Small intestine (tissue), 7 donors: ENCODE data around the gene CD300A. TPM values are rescaled to one million over a fixed set of nuclear protein-coding genes. Genes with fewer than 3 reads are reported as not detected.

Experiments
- DNase-seq, 2 donors: peaks; one replicate each; pipeline versions ENCODE4 v3.0.0 to v3.0.0-alpha.2; 2013
- FAIRE-seq: peaks from 2 replicates; lab custom pipeline; 2012; peaks lifted over from hg19 to GRCh38; lab: Jason Lieb, UNC
- H3K27ac ChIP-seq, 3 donors: one replicate each; pipeline ENCODE4 v1.5.1; 2013; ENCODE audit warnings: low read length in 2 of 3, mild to moderate bottlenecking in 2 of 3, control low read depth in 1 of 3, inconsistent platforms in 1 of 3, low read depth in 1 of 3, moderate library complexity in 1 of 3
- H3K27me3 ChIP-seq, 3 donors: one replicate each; pipeline ENCODE4 v1.6.1; 2013; ENCODE audit warnings: low read length in 3 of 3, inconsistent platforms in 1 of 3; ENCODE audit not compliant: control insufficient read depth in 3 of 3, insufficient read depth in 3 of 3
- H3K36me3 ChIP-seq, 3 donors: one replicate each; pipeline ENCODE4 v1.6.1; 2013; ENCODE audit warnings: low read length in 3 of 3, inconsistent platforms in 1 of 3, low read depth in 1 of 3, mild to moderate bottlenecking in 1 of 3, moderate library complexity in 1 of 3; ENCODE audit not compliant: control insufficient read depth in 3 of 3, insufficient read depth in 2 of 3
- H3K4me1 ChIP-seq, 3 donors: one replicate each; pipeline ENCODE4 v1.6.1; 2013; ENCODE audit warnings: low read length in 2 of 3, inconsistent platforms in 1 of 3, low read depth in 1 of 3, mild to moderate bottlenecking in 1 of 3, moderate library complexity in 1 of 3; ENCODE audit not compliant: control insufficient read depth in 3 of 3, insufficient read depth in 2 of 3
- H3K4me3 ChIP-seq, 3 donors: one replicate each; pipeline ENCODE4 v1.5.1; 2013; ENCODE audit warnings: low read length in 3 of 3, control low read depth in 1 of 3, inconsistent platforms in 1 of 3, low read depth in 1 of 3, mild to moderate bottlenecking in 1 of 3, moderate library complexity in 1 of 3
- H3K9me3 ChIP-seq, 2 donors: one replicate each; pipeline ENCODE4 v1.6.1; 2013; ENCODE audit warnings: low read depth in 1 of 2, low read length in 1 of 2; ENCODE audit not compliant: control insufficient read depth in 2 of 2, insufficient read depth in 1 of 2
- WGBS, 3 donors: extraction: QIAGEN DNeasy Blood & Tissue Kit; methylation state at CpG; one replicate each; pipeline ENCODE4 v1.1.7; 2013; 5-methylcytosine and 5-hydroxymethylcytosine counted together
- polyA plus RNA-seq, 4 donors: library from polyadenylated mRNA; stranded (reverse) in 3 of 4; unstranded in 1 of 4; fragments of 200-250 nt in 3 of 4; fragments of 120-200 nt in 1 of 4; gene quantifications; one replicate each; pipeline versions ENCODE4 v1.2.1 to v1.2.3, GENCODE V29; 2013
- donor health status: healthy with polysubstance abuse.
- donor health status: control.
- donor health status: control.
- donor health status: Bipolar disorder and iron deficiency.
- donor health status: healthy.

CD300A gene
- polyA plus RNA-seq, 4 donors, result 1.1 to 5.9 (median 5.4) TPM

GRCh38 chr17:74455025-74455545, 11.3 kb upstream of the CD300A start:
- Histone ChIP-seq H3K4me3 (no peak overlapping the region), H3K27me3 (no peaks in the 10 kb centered on the region), H3K36me3 (peaks cover 0 to 9% (median 0%) of the 10 kb centered on the region in 3 donors), H3K27ac (peak overlapping the region in 2 of 3 donors; percentile 31 to 88), H3K9me3 (no peaks in the 10 kb centered on the region), H3K4me1 (peaks cover 2 to 26% (median 9%) of the 10 kb centered on the region in 3 donors)
- 46 to 58% (median 51%) methylated on average over 11 to 15 of the region's 15 CpGs for WGBS, 3 donors
- DNase-seq (no peak), FAIRE-seq (no peak)

GRCh38 chr17:74455821-74456220, 10.6 kb upstream of the CD300A start:
- Histone ChIP-seq H3K4me1 (peaks cover 2 to 26% (median 9%) of the 10 kb centered on the region in 3 donors), H3K4me3 (no peak overlapping the region), H3K9me3 (no peaks in the 10 kb centered on the region), H3K36me3 (peaks cover 0 to 2% (median 0%) of the 10 kb centered on the region in 3 donors), H3K27ac (no peak overlapping the region), H3K27me3 (no peaks in the 10 kb centered on the region)
- WGBS, 3 donors, result 85 to 97% (median 93%) methylated on average over 5 of the region's 5 CpGs
- FAIRE-seq, result no peak
- DNase-seq, result no peak

GRCh38 chr17:74457146-74457819, 9.2 kb upstream of the CD300A start:
- DNase-seq (peak; percentile 67 to 82), FAIRE-seq (no peak)
- no peak overlapping the region for H3K4me3 ChIP-seq
- no peak overlapping the region for H3K27ac ChIP-seq
- H3K4me1 ChIP-seq, result peaks cover 0 to 26% (median 9%) of the 10 kb centered on the region in 3 donors
- no peaks in the 10 kb centered on the region for H3K9me3 ChIP-seq
- H3K36me3 ChIP-seq, result no peaks in the 10 kb centered on the region
- H3K27me3 ChIP-seq, result no peaks in the 10 kb centered on the region
- 20 to 24% (median 21%) methylated on average over 18 of the region's 18 CpGs for WGBS, 3 donors

- FAIRE-seq (no peak), DNase-seq (no peak)
- no peaks in the 10 kb centered on the region for H3K36me3 ChIP-seq
- no peak overlapping the region for H3K27ac ChIP-seq
- H3K9me3 ChIP-seq, result no peaks in the 10 kb centered on the region
- peaks cover 0 to 25% (median 9%) of the 10 kb centered on the region in 3 donors for H3K4me1 ChIP-seq
- no peaks in the 10 kb centered on the region for H3K27me3 ChIP-seq
- H3K4me3 ChIP-seq, result no peak overlapping the region
- 30 to 41% (median 34%) methylated on average over 6 of the region's 6 CpGs for WGBS, 3 donors
Measured at GRCh38 chr17:74457820-74458166, 8.6 kb upstream of the CD300A start.

GRCh38 chr17:74458835-74459234, 7.6 kb upstream of the CD300A start:
- 15 to 64% (median 46%) methylated on average over 3 of the region's 3 CpGs for WGBS, 3 donors
- peaks cover 0 to 21% (median 5%) of the 10 kb centered on the region in 3 donors for H3K4me1 ChIP-seq
- FAIRE-seq, result no peak
- H3K36me3 ChIP-seq, result no peaks in the 10 kb centered on the region
- H3K27ac ChIP-seq, result no peak overlapping the region
- no peak for DNase-seq
- no peaks in the 10 kb centered on the region for H3K9me3 ChIP-seq
- no peaks in the 10 kb centered on the region for H3K27me3 ChIP-seq
- H3K4me3 ChIP-seq, result no peak overlapping the region

GRCh38 chr17:74459622-74460021, 6.8 kb upstream of the CD300A start:
- no peak overlapping the region for H3K27ac ChIP-seq
- H3K27me3 ChIP-seq, result no peaks in the 10 kb centered on the region
- 76 to 81% (median 77%) methylated on average over 7 of the region's 7 CpGs for WGBS, 3 donors
- no peaks in the 10 kb centered on the region for H3K36me3 ChIP-seq
- DNase-seq (no peak), FAIRE-seq (no peak)
- H3K4me3 ChIP-seq, result no peak overlapping the region
- H3K4me1 ChIP-seq, result peaks cover 0 to 16% (median 2%) of the 10 kb centered on the region in 3 donors
- no peaks in the 10 kb centered on the region for H3K9me3 ChIP-seq

GRCh38 chr17:74460241-74460640, 6.2 kb upstream of the CD300A start:
- WGBS, 3 donors, result 73 to 80% (median 77%) methylated on average over 2 of the region's 2 CpGs
- no peak overlapping the region for H3K4me3 ChIP-seq
- no peaks in the 10 kb centered on the region for H3K36me3 ChIP-seq
- no peaks in the 10 kb centered on the region for H3K9me3 ChIP-seq
- H3K27me3 ChIP-seq, result no peaks in the 10 kb centered on the region
- peaks cover 0 to 10% (median 0%) of the 10 kb centered on the region in 3 donors for H3K4me1 ChIP-seq
- no peak for FAIRE-seq
- no peak for DNase-seq
- no peak overlapping the region for H3K27ac ChIP-seq

GRCh38 chr17:74460996-74461395, 5.4 kb upstream of the CD300A start:
- Histone ChIP-seq H3K27me3 (peaks cover 0 to 2% (median 0%) of the 10 kb centered on the region in 3 donors), H3K9me3 (no peaks in the 10 kb centered on the region), H3K4me1 (peaks cover 0 to 10% (median 0%) of the 10 kb centered on the region in 3 donors), H3K27ac (no peak overlapping the region), H3K36me3 (no peaks in the 10 kb centered on the region), H3K4me3 (no peak overlapping the region)
- DNase-seq (no peak), FAIRE-seq (no peak)
- 91 to 94% (median 94%) methylated on average over 7 of the region's 7 CpGs for WGBS, 3 donors
